Measurements from ENCODE around the gene ARHGAP21. TPM values are rescaled to one million over a fixed set of nuclear protein-coding genes. Genes with fewer than 3 reads are reported as not detected.

ARHGAP21 gene
- polyA plus RNA-seq, 5 donors, result 95.3 to 143 (median 131) TPM

- DNase-seq, result no peak
These were observed 181.1 kb downstream of the ARHGAP21 start for GRCh38 chr10:24542314-24543270.

GRCh38 chr10:24541239-24541753 lies 182.4 kb downstream of the ARHGAP21 start:
- no peak for DNase-seq

- no peak for DNase-seq
These were observed 187.1 kb downstream of the ARHGAP21 start for GRCh38 chr10:24536636-24537035.

GRCh38 chr10:24533981-24534380 lies 189.7 kb downstream of the ARHGAP21 start:
- no peak for DNase-seq

Other genes with a start within 250 kb of the ARHGAP21 start
- gene PRTFDC1, start 228.7 kb upstream of the ARHGAP21 start, polyA plus RNA-seq (ENCODE audit: insufficient read depth in 1 of 5, insufficient read length in 5 of 5, low replicate concordance in 1 of 5), result 10 to 100 TPM; 43.9 to 74.2 (median 62.4) TPM